NCI-H1436 treated with DMSO at 0.1 percent for 48 hours (cell line): Measurements from ENCODE around the gene ZXDC.

Experiments used
- DNase-seq: peaks from one replicate; lab custom pipeline; 2025; lab: John Stamatoyannopoulos, UW

ZXDC gene

DNA sequence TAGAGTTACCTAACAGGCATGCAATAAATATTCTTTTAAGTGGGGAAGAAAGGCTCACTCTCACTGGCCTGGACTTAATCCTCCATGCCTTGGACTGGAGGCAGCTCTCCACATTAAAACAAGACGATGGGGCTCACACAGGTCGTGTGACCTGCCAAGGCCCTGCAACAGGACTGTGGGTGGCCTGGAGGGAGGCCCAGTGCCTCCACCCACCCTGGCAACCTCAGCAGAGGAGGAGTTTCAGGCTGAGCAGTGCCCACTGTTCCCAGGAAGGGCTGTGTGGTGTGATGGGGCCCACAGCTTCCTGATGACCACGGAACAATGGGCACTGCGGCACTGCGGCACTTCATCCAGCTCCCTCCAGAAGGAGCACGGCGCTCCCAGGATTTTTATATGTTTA lies 36.3 kb upstream of the ZXDC start:
- DNase-seq, result no peak

GRCh38 chr3:126511291-126511690 lies 35.6 kb upstream of the ZXDC start:
- DNase-seq, result no peak

DNA sequence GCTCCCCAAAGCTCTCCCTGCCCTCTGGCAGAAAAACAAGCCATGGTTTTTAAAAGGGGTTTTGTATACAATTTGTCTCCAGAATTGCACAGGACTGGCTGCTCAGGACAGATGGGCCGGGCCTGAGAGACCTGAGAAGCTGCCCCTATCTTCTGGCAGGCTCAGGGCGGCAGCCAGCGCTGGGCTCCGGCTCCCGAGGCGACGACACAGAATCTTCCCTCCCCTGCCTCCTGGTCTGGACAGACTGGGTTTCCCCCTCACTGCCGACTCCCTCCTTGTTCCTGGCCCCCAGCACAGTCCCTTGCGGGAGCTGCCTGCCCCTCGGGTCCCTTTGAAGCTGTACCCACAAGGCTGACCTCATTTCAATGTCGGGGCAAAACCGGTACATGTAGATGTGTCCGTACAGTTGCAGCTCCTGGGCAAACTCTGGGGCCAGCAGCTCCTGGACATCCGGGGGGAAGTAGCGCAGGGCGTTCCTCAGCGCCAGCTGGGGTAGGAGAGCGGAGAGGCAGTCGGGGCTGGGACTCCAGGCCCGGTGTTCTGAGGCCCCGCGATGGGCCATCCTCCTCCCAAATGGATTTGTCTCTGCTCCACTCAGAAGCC lies 34.7 kb upstream of the ZXDC start:
- no peak for DNase-seq

DNA sequence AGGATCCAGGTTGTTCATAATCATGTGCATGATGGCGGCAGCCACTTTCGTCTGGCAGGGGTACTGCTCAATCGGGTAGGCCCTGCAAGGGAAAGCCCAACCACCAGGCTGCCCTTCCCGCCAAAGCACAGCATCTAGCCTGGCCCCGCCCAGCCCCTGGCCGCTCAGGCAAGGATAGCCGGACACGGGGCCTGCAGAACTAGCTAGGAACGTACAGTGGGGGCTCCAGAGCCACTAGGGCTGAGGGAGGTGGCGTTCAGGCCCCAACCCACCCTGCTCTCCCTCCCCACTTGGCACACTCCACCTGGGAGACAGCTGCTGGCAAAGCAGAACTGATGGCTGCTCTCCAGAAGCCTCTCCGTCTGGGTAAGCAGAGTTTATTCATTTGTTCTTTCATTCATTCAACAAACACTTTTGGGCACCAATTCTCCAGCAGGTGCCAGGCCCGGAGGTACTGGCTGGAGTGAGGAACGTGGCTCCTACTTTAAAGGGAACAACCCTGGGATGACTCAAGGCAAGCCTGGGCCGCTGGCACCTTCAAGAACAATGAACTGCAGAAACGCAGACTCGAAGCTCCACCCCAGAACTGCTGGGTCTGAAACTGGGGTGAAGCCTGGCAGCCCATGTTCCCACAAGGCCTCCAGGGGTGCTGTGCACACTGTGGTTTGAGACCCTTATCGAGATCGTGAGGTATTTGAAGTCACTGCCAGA lies 34.1 kb upstream of the ZXDC start:
- no peak for DNase-seq

DNA sequence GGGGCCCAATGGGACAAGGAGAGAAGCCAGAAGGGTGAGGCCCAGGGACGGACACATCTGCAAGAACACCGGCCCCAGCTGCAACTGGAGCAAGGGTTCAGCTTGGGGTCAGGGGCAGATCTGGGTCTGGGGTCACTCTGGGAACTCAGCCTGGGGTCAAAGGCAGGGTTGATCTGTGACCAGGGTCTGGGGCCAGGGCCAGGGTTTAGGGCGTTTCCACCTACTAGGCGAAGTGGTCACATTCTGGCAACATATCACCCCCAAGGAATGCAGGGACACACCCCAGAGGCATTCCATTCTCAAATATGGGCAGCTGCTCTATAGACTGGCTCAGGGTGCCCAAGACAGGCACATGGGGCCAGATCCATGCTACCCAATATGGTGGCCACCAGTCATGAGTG lies 32.9 kb upstream of the ZXDC start:
- DNase-seq, result no peak

DNA sequence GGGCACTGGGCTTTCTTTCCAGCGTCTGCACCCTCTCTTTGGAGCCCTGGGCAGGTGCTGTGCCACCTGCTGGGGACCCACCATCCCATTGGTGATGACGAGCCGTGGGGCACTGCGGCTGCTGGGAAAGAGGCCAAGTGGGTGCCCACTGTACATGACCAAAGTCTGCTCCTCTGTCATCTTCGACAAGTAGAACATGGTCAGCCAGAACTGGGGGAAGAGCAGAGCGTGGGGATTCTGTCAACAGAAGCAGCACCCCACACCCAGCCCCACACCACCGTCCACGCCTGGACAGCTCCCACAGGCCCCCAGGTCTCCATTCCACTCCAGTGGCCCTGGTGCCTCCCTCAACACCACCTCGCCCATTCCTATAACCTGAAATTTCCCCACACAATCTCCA lies 32.2 kb upstream of the ZXDC start:
- no peak for DNase-seq

DNA sequence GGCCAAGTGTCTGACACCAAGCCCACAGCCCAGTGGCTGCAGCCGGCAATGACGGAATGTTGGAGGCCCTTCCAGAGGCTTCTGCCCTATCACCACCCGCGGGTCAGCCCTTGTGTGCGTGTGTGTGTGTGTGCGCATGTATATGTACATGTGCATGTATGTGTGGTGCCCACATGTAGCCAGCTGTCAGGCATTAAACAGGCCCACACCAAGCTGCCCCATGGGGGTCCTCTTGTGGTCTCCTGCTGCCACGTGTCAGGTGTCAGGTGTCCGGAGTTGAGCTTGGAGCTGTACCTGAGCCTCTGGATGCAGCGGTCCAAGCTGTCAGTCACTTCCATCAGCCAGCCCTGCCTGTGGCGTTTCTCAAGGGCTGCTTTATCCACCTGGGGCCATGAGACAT lies 28.0 kb upstream of the ZXDC start:
- no peak for DNase-seq

GRCh38 chr3:126502656-126503055 lies 27.0 kb upstream of the ZXDC start:
- DNase-seq, result no peak

DNA sequence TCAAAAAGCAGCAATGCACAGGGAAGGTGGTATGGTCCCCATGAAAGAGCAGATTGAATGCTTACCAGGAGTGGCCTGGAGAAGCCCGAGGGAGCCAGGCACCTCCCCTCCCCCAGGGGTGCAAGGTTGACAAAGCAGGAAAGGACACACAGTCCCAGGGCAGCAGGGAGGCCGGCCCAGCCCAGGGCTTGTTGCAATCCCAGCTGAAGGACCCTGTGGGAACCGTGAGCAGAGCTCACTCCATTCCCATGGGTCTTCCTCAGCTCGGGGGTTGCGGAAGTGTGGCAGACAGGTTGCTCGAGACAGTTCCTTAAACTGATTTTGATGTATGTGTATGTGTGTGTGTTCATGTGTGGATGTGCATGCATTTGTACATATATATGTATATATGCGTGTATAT lies 26.0 kb upstream of the ZXDC start:
- DNase-seq, result no peak

DNA sequence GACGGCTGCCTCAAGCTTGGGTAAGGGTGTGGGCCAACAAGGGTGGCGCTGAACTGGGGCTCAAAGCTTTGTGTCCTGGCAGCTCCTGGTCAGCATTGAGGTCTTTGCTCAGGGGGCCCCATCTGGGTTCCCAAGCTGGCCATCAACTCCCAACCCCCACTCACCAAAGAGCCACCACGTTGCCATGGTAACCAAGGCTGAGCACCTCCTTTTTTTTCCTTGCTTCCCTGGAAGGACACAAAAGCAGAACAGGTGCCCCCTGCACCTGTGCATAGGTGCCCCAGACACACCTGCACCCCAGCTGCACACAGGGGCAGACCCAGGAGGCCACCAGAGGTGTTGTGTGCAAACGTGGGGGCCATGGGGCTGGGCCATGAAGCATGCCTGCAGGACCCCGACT lies 25.4 kb upstream of the ZXDC start:
- no peak for DNase-seq

DNA sequence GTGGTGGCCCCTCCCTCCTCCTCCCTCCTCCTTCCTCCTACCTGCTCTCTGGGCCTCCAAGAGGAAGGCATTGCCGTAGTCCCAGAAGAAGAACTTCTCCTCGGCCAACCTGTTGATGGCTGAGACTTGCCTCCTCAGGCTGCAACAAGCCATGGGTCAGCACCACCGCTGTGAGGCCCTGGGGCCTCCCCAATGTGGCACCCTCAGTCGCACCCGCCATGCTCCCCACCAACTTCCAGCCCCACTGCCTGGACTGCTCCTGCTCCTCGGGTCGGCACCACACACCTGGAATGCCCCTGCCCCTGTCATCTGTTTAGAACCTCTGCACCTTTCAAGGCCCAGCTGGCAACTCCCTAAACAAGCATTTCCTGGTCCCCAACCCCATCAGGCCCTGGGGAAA lies 24.3 kb upstream of the ZXDC start:
- DNase-seq, result no peak

- no peak for DNase-seq
These were observed 23.7 kb upstream of the ZXDC start for GRCh38 chr3:126499401-126499800.

GRCh38 chr3:126498929-126499328 lies 23.2 kb upstream of the ZXDC start:
- DNase-seq, result no peak

DNA sequence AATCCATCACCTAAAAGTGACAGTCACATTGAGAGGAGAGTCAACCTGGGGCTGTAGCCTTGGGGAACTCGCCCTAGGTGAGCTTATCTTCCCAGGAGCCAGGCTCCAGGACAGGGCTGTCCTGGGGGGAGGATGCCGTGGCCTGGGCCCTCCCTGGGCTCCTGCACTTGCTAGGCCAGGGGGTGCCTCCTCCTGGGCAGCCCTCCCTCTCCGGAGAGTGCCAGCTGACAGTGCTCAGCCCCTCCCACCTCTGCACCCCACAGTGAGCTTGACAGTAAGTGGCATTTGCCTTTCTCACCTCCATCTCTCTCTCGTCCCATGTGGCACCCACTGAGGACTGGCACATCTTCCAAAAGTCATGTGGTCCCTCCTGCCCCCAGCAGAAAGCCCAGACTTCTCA lies 22.8 kb upstream of the ZXDC start:
- no peak for DNase-seq

GRCh38 chr3:126497956-126498355 lies 22.3 kb upstream of the ZXDC start:
- DNase-seq, result no peak

DNA sequence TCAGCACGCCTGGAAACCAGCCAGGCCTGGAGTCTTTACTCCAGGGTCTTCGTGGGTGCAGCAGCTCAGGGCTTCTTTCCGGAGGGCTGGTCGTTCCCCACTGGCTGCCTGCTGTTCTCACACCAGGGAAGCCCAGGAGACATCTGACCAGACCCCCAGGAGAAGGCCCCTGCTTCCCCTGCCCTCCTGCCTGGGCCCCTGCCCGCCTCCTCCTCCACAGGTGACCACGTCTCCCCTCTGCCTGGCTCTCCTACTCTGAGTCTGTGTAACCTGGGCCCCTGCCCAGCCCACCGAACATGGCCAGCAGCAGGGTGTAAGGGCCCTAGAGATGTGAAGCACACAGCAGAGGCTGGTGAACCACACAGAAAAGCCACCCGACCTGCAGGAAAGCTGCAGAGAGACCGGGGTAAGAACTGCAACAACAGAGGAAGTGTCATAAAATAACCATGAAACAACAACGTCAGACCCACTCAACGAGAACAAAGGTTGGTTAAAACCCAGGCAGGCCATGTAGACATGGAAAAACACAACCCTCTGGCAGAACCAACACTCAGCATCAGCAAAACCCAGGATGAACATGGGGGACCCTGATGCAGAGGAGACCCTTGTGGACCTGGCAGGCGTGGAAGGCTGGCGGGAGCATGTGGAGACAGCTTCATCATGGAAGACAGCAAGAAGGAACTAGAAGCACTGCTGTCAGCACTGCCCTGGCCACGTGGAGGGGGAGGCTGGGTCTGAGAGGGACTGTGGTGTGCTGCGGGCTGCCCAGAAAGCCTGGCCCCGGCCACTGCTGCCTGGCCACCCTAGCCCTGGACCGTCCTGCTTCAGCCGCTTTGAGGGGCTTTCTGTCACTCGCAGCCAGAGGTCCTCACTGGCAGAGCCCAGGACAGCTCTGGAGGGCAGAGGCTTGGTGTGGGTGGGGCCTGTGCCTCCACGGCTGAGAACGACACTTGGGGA lies 21.5 kb upstream of the ZXDC start:
- no peak for DNase-seq

DNA sequence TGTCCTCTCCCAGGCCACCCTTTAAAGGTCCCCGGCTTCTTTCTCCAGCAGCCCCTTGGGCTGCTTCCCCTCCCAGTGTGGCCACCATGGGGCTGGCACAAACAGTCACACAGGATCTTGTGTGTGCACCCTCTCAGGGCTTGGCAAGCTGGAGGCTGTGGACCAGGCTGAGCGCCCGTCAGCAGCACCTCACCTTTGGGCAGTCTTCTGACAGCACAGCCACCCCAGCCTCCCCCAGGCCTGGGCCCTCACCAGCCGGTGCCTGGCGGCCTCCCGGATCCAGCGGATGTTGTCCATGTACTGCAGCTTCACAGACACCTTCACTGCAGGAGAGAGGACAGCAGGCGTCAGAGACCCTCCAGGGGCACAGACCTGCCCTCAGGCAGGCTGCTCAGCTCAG lies 20.1 kb upstream of the ZXDC start:
- no peak for DNase-seq

DNA sequence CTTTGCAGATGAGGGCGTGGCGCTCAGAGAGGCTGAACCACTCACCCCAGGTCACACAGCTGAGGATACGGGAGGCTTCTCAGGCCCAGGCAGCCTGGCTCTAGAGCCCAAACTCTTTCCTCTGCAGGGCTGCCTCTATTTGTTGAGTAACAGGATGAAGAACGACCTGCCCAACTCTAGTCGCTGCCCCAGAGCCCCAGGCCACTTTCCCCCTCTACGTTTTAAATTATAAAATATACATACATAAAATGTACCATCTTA lies 19.2 kb upstream of the ZXDC start:
- no peak for DNase-seq

- no peak for DNase-seq
These were observed 18.7 kb upstream of the ZXDC start for GRCh38 chr3:126494204-126494969.

DNA sequence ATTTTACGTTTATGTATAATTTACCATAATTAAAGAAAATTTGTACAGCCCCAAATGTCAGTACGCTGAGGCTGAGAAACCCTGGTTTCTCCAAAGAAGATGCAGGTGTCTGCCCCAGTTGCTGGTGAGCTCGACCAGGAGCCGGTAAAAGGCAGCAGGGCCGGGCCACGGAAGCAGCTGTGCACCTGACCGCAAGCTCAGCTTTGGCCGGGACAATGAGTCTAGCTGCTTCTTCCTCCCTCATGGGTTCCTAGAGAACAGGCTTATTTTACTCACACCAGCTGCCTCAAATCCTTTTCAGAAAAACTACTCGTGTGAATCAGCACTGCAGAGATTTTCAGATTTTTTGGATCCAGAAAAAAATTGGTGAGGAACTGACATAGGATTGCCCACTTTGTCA lies 18.0 kb upstream of the ZXDC start:
- no peak for DNase-seq

GRCh38 chr3:126493051-126493450 lies 17.4 kb upstream of the ZXDC start:
- DNase-seq, result no peak

DNA sequence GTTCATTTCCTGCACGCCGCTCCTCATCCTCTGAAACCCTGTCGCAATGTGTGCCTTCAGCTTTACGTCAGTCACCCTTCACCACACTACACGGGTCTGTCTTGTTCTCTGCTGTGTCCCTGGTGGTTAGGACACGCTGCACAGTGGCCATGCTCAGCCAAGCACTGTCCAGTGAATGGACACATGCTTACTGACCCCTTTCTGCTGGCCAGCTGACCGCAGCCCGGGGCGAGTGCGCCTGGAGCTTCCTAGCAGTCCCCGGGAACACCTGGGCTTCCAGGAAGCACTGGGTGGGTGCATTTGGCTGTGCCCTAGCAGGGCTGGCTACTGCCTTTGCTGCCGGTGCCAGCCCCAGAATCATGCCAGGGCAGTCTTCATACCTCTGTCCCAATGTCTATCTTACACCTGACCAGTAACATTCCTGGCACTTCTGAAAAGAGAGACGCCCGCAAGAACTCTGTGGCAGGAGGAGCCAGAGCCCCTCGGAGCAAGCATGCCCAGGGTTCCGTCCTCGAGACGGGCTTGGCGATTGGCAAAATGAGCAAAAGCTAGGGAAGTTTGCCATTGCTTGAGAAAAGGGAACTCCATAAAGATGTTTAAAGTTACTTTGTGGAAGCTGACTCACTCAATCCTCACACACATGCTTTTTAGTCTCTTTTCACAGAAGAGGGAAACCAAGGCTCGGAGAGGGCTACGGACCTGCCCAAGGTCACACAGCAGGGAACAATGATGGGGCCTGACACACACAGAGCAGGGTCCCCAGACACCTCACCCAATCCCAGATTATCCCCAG lies 15.7 kb upstream of the ZXDC start:
- DNase-seq, result no peak
